ENCODE measurements around the gene SLX9. TPM values are rescaled to one million over a fixed set of nuclear protein-coding genes. Genes with fewer than 3 reads are reported as not detected.
A peak's percentile ranks its signal among the peaks of the same experiment; 100 is the strongest.

The SLX9 gene
- total RNA-seq, 4 donors from 2014 or later = 8.1 to 46.0 (median 16.6) TPM

DNA sequence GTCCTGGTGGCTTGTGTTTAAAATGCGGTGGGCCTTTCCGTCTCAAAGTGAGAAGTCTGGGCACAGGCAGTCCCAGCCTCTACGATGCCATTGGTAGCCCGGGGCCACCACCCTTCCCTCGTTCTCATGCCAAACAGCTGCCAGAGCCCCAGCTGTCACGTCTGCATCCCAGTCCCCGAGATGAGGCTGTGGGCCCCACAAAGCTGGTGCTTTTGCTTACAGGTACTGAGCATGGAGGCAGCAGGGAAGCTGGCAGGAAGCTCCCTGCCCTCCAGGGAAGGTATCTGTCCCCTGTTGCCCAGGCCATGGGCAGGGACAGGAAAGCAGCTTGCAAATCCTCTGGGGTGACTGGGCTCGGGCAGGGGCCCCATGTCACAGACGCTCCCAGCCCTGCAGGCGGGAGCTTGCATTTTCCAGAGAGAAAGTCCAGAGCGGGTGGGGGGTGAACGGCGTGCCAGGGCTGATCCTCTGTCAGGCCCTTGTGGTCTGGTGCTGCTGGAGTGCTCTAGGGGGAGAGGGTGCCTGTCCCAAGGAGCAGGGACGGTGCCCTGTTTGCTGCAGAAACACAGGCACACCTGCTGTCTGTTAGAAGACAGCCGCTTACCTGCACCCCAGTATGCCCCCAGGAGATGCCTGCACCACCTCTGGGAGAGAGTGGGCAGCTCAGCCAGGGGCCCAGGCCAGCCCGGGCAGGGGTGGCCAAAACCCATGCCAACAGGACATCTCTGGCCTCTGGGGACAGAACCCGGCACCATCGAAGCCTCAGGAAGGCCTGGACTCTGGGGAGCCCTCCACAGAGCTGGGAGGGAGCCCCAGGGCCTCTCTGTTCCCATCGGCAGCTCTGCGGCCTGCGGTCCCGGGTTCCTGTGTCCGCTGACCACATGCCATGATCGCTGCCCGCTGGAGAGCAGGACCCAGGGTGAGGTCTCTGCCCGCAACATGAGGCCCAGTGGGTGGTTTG lies 45.9 kb downstream of the SLX9 start:
- Histone ChIP-seq H3K36me3 (no peaks in the 10 kb centered on the region), H3K27ac (no peak overlapping the region), H3K9me3 (no peaks in the 10 kb centered on the region), H3K4me1 (peaks cover 4 to 18% (median 9%) of the 10 kb centered on the region in 4 donors), H3K4me3 (no peak overlapping the region), H3K27me3 (no peaks in the 10 kb centered on the region)
- TF ChIP-seq POLR2AphosphoS5 (IDR thresholded peaks at IDR 0.05) (no peak), EP300 (IDR thresholded peaks at IDR 0.05; ENCODE audit: low read depth) (no peak), POLR2A (IDR thresholded peaks at IDR 0.05) (no peak)
- TF ChIP-seq, protein P1, sequence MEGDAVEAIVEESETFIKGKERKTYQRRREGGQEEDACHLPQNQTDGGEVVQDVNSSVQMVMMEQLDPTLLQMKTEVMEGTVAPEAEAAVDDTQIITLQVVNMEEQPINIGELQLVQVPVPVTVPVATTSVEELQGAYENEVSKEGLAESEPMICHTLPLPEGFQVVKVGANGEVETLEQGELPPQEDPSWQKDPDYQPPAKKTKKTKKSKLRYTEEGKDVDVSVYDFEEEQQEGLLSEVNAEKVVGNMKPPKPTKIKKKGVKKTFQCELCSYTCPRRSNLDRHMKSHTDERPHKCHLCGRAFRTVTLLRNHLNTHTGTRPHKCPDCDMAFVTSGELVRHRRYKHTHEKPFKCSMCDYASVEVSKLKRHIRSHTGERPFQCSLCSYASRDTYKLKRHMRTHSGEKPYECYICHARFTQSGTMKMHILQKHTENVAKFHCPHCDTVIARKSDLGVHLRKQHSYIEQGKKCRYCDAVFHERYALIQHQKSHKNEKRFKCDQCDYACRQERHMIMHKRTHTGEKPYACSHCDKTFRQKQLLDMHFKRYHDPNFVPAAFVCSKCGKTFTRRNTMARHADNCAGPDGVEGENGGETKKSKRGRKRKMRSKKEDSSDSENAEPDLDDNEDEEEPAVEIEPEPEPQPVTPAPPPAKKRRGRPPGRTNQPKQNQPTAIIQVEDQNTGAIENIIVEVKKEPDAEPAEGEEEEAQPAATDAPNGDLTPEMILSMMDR (IDR thresholded peaks at IDR 0.05) = no peak
- no peak for DNase-seq
- intact Hi-C loops (cut with DNase I; ENCODE audit: low total_unique reads) = no loop called here
- in situ Hi-C loops (cut with MboI; ENCODE audit: low pct_ligation_motif_present in 1 of 4, low pct_unique_long_range_greater_than_20kb in 1 of 4, low sequenced_read_pairs in 3 of 4) = no loop called here
- 74% methylated on average over 16 of the region's 26 CpGs; no CpG with 5 or more reads in 1 of the 2 donors for WGBS, 2 donors (ENCODE audit: low coverage in 1 of 2)

DNA sequence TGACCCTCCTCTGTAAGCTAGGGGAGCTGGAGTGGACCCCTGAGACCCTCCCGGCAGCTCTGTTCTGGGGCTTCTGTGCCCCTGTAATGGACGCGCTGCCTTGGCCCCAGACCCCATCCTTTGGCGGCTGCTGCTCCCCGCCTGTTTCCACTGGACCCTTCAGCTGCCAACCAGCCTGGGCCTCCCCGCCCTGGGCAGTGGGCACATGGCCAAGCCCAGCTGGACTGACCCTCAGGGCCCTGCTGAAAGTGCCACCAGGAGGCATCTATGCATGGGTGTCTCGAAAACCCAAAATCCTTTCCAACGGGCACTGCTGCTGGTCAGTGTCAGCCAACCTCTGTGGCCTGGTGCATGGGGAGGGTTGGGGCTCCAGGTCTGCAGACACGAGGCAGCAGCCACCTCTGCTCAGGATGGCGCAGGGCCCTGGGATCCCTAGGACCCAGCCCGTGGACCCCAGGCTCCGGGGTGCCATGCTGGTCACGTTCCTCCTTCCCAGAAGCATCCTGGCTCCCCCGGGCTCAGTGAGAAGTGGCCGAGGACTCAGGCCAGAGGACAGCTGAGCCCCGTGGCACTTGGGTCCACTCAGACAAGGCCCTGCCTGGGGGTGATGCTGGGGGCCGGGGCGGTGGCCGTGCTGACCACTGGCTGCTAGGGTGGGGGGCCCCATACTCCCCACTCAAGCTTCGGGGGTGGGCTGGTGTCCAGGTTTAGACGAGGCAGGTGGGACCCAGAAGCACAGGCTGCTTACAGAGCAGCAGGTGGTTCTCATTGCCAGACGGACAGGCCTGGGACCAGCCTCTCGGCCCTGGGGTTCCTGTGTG lies 46.9 kb downstream of the SLX9 start:
- TF ChIP-seq, protein P1 (IDR thresholded peaks at IDR 0.05) = no peak
- TF ChIP-seq POLR2A (IDR thresholded peaks at IDR 0.05) (no peak), POLR2AphosphoS5 (IDR thresholded peaks at IDR 0.05) (no peak), EP300 (IDR thresholded peaks at IDR 0.05; ENCODE audit: low read depth) (no peak)
- intact Hi-C loops (cut with DNase I; ENCODE audit: low total_unique reads) (no loop called here), in situ Hi-C loops (cut with MboI; ENCODE audit: low pct_ligation_motif_present in 1 of 4, low pct_unique_long_range_greater_than_20kb in 1 of 4, low sequenced_read_pairs in 3 of 4) (no loop called here)
- no peak overlapping the region for H3K4me3 ChIP-seq
- H3K27ac ChIP-seq = peak overlapping the region in 1 of 4 donors; percentile 12
- no peaks in the 10 kb centered on the region for H3K27me3 ChIP-seq
- no peaks in the 10 kb centered on the region for H3K9me3 ChIP-seq
- peaks cover 4 to 18% (median 11%) of the 10 kb centered on the region in 4 donors for H3K4me1 ChIP-seq
- DNase-seq = no peak
- WGBS, 2 donors (ENCODE audit: low coverage in 1 of 2) = 77% methylated on average over 14 of the region's 23 CpGs; no CpG with 5 or more reads in 1 of the 2 donors
- no peaks in the 10 kb centered on the region for H3K36me3 ChIP-seq

DNA sequence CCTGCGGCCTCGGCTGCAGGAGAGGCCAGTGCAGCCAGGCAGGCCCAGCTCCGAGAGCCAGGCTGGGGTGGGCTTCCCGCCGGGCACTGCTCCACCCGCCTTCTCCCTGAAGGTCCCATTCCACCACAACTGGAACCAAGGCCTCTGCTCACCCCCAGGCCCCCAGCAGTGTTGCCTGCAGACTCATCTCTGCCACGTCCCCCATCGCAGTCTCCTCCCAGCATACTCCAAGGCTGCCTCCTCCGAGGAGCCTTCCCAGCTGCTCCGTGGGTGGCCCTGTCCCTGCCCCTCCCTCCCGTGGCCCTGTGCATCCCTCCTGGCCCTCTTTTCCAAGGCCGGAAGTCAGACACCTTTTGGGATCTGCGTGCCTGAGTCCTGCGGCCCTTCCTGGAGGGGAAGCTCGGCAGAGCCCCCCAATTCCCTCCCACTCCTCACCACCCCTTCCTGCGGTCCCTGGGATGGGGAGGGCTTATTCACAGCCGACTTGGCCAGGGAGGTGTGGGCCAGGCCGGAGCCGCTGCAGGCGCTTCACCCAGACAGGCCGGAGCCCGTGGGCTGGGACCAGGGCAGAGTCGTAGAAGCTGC lies 47.6 kb downstream of the SLX9 start:
- peak overlapping the region in 1 of 4 donors; percentile 12 for H3K27ac ChIP-seq
- no peak overlapping the region for H3K4me3 ChIP-seq
- peaks cover 8 to 25% (median 13%) of the 10 kb centered on the region in 4 donors for H3K4me1 ChIP-seq
- TF ChIP-seq EP300 (IDR thresholded peaks at IDR 0.05; ENCODE audit: low read depth) (no peak), POLR2AphosphoS5 (IDR thresholded peaks at IDR 0.05) (no peak), POLR2A (IDR thresholded peaks at IDR 0.05) (no peak)
- TF ChIP-seq, protein P1 (IDR thresholded peaks at IDR 0.05) = no peak
- H3K27me3 ChIP-seq = no peaks in the 10 kb centered on the region
- 75% methylated on average over 22 of the region's 23 CpGs; no CpG with 5 or more reads in 1 of the 2 donors for WGBS, 2 donors (ENCODE audit: low coverage in 1 of 2)
- H3K9me3 ChIP-seq = no peaks in the 10 kb centered on the region
- intact Hi-C loops (cut with DNase I; ENCODE audit: low total_unique reads) = no loop called here
- in situ Hi-C loops (cut with MboI; ENCODE audit: low pct_ligation_motif_present in 1 of 4, low pct_unique_long_range_greater_than_20kb in 1 of 4, low sequenced_read_pairs in 3 of 4) = no loop called here
- no peak for DNase-seq
- H3K36me3 ChIP-seq = no peaks in the 10 kb centered on the region

Data from transverse colon (tissue), 4 donors.